Bronchial epithelial cell (primary cell): Measurements from ENCODE around the gene DNASE1L2. TPM values are rescaled to one million over a fixed set of nuclear protein-coding genes. Genes with fewer than 3 reads are reported as not detected.

ENCODE experiments used
- DNase-seq: peaks from one replicate; pipeline ENCODE4 v3.0.0-alpha.2; 2010; ENCODE audit warnings: low read depth
- FAIRE-seq: peaks from 2 replicates; lab custom pipeline; 2011; peaks lifted over from hg19 to GRCh38; lab: Jason Lieb, UNC
- H3K27me3 ChIP-seq: 2 replicates; pipeline ENCODE4 v1.5.1; 2011; ENCODE audit warnings: low read length; ENCODE audit not compliant: control insufficient read depth, insufficient read depth
- H3K36me3 ChIP-seq: 2 replicates; pipeline ENCODE4 v1.5.1; 2011; ENCODE audit warnings: low read length; ENCODE audit not compliant: control insufficient read depth, insufficient read depth
- H3K4me3 ChIP-seq: 2 replicates; pipeline ENCODE4 v1.5.1; 2011; ENCODE audit warnings: mild to moderate bottlenecking, low read depth, low read length, control low read depth
- CTCF ChIP-seq: IDR thresholded peaks from 2 replicates; pipeline ENCODE4 v1.5.1; 2011; ENCODE audit warnings: mild to moderate bottlenecking, moderate library complexity, low read length, control low read depth, inconsistent platforms; ENCODE audit not compliant: insufficient read depth, severe bottlenecking
- total RNA-seq: library from RNA; depleted of rRNA; stranded (reverse); fragments of >200 nt; gene quantifications from 2 replicates; pipeline ENCODE4 v1.2.1, GENCODE V29; 2014

DNASE1L2 gene
- total RNA-seq, 1 donor from 2014 or later, result under 0.01 TPM

GRCh38 chr16:2205967-2206313 is 30.3 kb upstream of the DNASE1L2 start:
- Histone ChIP-seq H3K36me3 (peaks cover 15% of the 10 kb centered on the region), H3K4me3 (peak overlapping the region; percentile 65), H3K27me3 (no peaks in the 10 kb centered on the region)
- FAIRE-seq (no peak), DNase-seq (no peak)
- TF ChIP-seq CTCF, result no peak

GRCh38 chr16:2206420-2206779 is 29.8 kb upstream of the DNASE1L2 start:
- peaks cover 15% of the 10 kb centered on the region for H3K36me3 ChIP-seq
- H3K4me3 ChIP-seq, result peak overlapping the region; percentile 65
- H3K27me3 ChIP-seq, result no peaks in the 10 kb centered on the region
- TF ChIP-seq CTCF, result no peak
- DNase-seq (no peak), FAIRE-seq (no peak)

- Histone ChIP-seq H3K4me3 (no peak overlapping the region), H3K36me3 (peaks cover 17% of the 10 kb centered on the region), H3K27me3 (no peaks in the 10 kb centered on the region)
- DNase-seq, result no peak
- TF ChIP-seq CTCF, result no peak
- no peak for FAIRE-seq
Observed at GRCh38 chr16:2206780-2207433, 29.3 kb upstream of the DNASE1L2 start.

- DNase-seq, result no peak
- peaks cover 18% of the 10 kb centered on the region for H3K36me3 ChIP-seq
- H3K4me3 ChIP-seq, result no peak overlapping the region
- TF ChIP-seq CTCF, result no peak
- no peak for FAIRE-seq
- no peaks in the 10 kb centered on the region for H3K27me3 ChIP-seq
Observed at GRCh38 chr16:2207872-2208271, 28.4 kb upstream of the DNASE1L2 start.

- Histone ChIP-seq H3K36me3 (peaks cover 18% of the 10 kb centered on the region), H3K4me3 (no peak overlapping the region), H3K27me3 (no peaks in the 10 kb centered on the region)
- no peak for FAIRE-seq
- DNase-seq, result no peak
- no peak for TF ChIP-seq CTCF
Observed at GRCh38 chr16:2208308-2208707, 27.9 kb upstream of the DNASE1L2 start.

GRCh38 chr16:2208772-2209171 is 27.5 kb upstream of the DNASE1L2 start:
- H3K4me3 ChIP-seq, result no peak overlapping the region
- H3K27me3 ChIP-seq, result no peaks in the 10 kb centered on the region
- DNase-seq (no peak), FAIRE-seq (no peak)
- H3K36me3 ChIP-seq, result peaks cover 18% of the 10 kb centered on the region
- TF ChIP-seq CTCF, result no peak
